ENCODE data around the gene NPBWR2.

NPBWR2 gene

DNA sequence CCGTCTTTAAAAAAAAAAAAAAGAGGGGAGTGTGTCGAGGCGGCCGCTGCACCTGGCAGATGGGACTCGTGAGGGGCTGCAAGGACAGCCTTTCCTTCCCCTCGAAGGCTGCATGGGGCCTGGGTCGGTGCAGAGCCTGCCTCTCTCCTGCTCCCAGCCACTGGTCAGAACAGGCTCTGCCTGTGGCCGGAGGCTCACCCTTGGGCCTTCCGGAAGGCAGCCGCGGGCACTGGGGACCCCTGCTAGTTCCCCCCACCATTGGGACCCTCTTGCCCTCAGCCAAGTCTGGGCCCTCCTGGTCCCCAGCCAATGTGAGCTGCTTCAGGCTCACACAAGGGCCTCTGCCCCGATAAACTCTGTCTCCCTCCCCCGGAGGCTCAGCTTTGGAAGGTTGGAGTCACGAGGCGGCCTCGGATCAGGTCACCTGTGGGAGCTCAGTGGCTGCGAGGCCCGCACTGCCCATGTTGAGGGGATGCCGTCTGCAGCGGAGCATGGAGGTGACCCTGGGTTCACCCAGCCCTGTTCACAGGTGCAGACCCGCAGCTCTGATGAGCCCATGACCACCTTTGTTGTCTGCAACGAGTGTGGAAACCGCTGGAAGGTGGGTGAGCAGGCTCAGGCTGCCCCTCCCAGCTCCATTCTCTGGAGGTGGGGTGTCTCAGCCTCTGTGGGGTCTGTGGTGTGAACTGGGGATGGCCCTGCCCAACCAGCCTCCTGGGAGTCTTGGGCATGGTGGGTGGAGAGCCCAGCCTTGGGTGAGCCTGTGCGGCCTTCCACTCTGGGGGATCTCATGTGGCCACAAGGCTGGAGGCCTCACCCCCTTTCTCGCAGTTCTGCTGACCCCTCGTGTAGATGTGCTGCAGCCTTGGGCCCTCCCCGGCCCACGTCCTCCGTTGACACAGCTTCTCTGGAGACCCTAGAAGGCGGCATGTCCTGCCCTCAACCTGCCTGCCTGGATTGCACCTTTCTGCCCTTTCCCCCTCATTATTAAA lies 35.7 kb downstream of the NPBWR2 start:
- no peak overlapping the region for H3K27ac ChIP-seq (ENCODE audit: insufficient read depth, low read depth, low read length, poor library complexity, severe bottlenecking)
- H3K27me3 ChIP-seq (ENCODE audit: control insufficient read depth, insufficient read depth, low read length, poor library complexity, severe bottlenecking): no peaks in the 10 kb centered on the region
- H3K36me3 ChIP-seq (ENCODE audit: control insufficient read depth, insufficient read depth, low read length): no peaks in the 10 kb centered on the region
- H3K4me3 ChIP-seq (ENCODE audit: insufficient read depth, low read depth, low read length): no peak overlapping the region
- no peaks in the 10 kb centered on the region for H3K9me3 ChIP-seq (ENCODE audit: control insufficient read depth, low read length)
- H3K4me1 ChIP-seq (ENCODE audit: control insufficient read depth, insufficient read depth, low read length): no peaks in the 10 kb centered on the region
- WGBS, 2 experiments: 93 to 95% methylated on average over 30 of the region's 30 CpGs

DNA sequence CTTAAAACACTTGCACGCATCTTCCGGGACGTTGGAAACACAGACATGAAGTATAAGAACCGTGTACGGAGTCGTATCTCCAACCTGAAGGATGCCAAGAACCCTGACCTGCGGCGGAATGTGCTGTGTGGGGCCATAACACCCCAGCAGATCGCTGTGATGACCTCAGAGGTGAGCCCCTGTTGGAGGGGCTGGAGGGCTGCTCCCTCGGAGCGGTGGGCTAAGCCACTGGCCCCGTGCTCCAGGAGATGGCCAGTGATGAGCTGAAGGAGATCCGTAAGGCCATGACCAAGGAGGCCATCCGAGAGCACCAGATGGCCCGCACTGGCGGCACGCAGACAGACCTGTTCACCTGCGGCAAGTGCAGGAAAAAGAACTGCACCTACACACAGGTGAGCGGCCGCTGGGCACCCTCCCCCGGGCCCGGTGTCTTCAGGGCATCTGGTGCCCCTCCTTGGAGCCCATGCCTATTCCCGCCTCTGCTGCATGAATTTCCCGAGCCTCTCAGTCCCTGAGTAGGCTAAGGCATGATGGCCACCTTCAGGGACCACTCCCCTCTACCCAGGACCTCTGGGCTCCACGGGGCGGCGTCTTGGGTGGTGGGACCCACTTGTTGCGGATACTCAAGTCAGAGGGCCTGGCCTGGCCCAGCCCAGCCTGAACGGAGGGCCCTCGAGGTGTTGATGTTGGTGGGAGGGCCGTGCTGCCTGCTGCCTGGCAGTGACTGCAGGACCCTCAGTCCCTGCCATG lies 36.9 kb downstream of the NPBWR2 start:
- Histone ChIP-seq H3K9me3 (ENCODE audit: control insufficient read depth, low read length) (no peaks in the 10 kb centered on the region), H3K36me3 (ENCODE audit: control insufficient read depth, insufficient read depth, low read length) (no peaks in the 10 kb centered on the region), H3K27me3 (ENCODE audit: control insufficient read depth, insufficient read depth, low read length, poor library complexity, severe bottlenecking) (no peaks in the 10 kb centered on the region), H3K4me1 (ENCODE audit: control insufficient read depth, insufficient read depth, low read length) (no peaks in the 10 kb centered on the region), H3K4me3 (ENCODE audit: insufficient read depth, low read depth, low read length) (no peak overlapping the region), H3K27ac (ENCODE audit: insufficient read depth, low read depth, low read length, poor library complexity, severe bottlenecking) (no peak overlapping the region)
- 95 to 96% methylated on average over 31 of the region's 31 CpGs for WGBS, 2 experiments

DNA sequence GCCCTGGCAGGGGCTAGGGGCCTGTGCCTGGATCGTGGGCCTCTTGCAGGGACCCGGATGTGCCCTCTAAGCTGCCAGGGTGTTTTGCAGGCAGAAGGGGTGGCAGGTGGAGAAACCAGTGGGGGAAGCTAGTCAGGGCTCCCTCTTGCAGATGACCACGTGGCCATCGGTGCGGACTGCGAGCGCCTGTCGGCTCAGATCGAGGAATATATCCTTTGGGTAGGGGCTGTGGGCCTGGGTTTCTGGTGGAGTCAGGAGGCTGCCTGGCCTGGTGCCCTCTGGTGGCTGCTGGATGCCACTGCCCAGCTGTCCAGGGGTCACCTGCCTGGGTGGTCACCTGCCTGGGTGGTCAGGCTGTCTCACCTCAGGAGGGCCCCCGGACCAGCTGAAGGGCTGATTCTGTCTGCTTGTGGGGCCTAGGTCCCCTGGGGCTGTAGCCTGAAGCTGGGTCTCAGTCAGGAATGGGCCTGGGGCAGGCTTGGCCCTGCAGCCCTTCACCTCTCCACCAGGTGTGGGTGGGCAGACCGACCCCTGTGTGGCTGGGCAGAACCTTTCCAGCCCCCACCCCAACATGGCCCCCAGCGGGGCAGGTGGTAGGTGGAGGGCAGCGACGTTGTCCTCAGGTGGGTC lies 37.6 kb downstream of the NPBWR2 start:
- 67 to 68% methylated on average over 14 of the region's 14 CpGs for WGBS, 2 experiments
- Histone ChIP-seq H3K36me3 (ENCODE audit: control insufficient read depth, insufficient read depth, low read length) (no peaks in the 10 kb centered on the region), H3K9me3 (ENCODE audit: control insufficient read depth, low read length) (no peaks in the 10 kb centered on the region), H3K27ac (ENCODE audit: insufficient read depth, low read depth, low read length, poor library complexity, severe bottlenecking) (no peak overlapping the region), H3K27me3 (ENCODE audit: control insufficient read depth, insufficient read depth, low read length, poor library complexity, severe bottlenecking) (no peaks in the 10 kb centered on the region), H3K4me3 (ENCODE audit: insufficient read depth, low read depth, low read length) (no peak overlapping the region), H3K4me1 (ENCODE audit: control insufficient read depth, insufficient read depth, low read length) (no peaks in the 10 kb centered on the region)

DNA sequence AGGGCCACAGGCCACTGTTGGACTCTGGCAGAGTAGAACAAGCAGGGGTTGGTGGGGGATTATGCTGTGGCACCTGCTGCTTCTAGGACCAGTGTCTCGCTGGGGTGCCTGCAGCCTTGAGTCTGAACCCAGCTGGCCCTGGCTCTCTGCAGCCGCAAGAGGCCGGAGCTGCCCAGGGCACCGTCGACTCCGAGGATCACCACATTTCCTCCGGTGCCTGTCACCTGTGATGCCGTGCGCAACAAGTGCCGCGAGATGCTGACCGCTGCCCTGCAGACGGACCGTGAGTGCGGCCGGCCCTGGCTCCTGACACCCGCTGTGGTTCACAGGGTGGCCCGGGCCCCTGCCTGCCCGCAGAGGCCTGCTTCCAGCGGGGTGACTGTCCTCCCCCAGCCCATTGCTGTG lies 38.2 kb downstream of the NPBWR2 start:
- 93% methylated on average over 20 of the region's 20 CpGs for WGBS, 2 experiments
- no peaks in the 10 kb centered on the region for H3K9me3 ChIP-seq (ENCODE audit: control insufficient read depth, low read length)
- peaks cover 2% of the 10 kb centered on the region for H3K4me1 ChIP-seq (ENCODE audit: control insufficient read depth, insufficient read depth, low read length)
- H3K27ac ChIP-seq (ENCODE audit: insufficient read depth, low read depth, low read length, poor library complexity, severe bottlenecking): no peak overlapping the region
- no peaks in the 10 kb centered on the region for H3K27me3 ChIP-seq (ENCODE audit: control insufficient read depth, insufficient read depth, low read length, poor library complexity, severe bottlenecking)
- no peaks in the 10 kb centered on the region for H3K36me3 ChIP-seq (ENCODE audit: control insufficient read depth, insufficient read depth, low read length)
- no peak overlapping the region for H3K4me3 ChIP-seq (ENCODE audit: insufficient read depth, low read depth, low read length)

DNA sequence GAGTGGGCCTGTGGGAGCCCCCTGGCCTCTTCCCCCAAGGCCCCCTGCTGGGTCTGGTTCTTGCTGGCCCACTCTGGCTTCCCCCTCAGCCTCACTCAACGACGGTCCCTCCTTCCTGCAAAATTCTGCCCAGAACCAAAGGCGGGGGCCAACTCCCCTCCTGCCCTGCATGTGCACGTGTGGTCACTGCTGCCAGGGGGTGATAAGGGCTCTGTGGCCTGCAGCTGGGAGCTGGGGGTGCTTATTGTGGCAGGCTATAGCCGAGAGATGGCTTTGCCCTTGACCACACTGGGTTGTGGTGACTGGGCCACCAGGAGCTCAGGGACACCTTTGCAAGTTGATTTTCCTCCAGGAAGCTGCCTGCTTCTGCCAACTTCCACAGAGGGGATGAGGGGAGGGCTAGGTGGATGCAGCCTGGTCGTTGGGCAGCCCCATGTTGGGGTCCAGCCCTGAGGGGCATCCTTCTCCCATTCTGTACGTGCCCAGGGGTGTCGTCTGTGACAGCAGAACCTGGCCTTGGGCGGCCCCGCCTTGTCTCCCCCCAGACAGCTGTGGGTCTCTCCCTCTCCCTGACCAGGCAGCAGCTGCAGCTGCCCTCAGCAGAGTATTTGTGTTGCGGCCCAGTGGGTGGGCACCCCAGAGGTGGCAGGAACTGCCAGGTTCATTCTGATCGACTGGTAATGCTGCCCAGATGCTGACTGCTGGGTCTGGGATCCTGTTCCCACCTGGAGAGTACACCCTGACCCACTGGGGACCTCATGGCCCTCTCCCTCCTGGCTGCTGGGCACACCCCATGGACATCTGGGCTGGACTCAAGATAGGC lies 38.8 kb downstream of the NPBWR2 start:
- 86 to 88% methylated on average over 12 of the region's 12 CpGs for WGBS, 2 experiments

DNA sequence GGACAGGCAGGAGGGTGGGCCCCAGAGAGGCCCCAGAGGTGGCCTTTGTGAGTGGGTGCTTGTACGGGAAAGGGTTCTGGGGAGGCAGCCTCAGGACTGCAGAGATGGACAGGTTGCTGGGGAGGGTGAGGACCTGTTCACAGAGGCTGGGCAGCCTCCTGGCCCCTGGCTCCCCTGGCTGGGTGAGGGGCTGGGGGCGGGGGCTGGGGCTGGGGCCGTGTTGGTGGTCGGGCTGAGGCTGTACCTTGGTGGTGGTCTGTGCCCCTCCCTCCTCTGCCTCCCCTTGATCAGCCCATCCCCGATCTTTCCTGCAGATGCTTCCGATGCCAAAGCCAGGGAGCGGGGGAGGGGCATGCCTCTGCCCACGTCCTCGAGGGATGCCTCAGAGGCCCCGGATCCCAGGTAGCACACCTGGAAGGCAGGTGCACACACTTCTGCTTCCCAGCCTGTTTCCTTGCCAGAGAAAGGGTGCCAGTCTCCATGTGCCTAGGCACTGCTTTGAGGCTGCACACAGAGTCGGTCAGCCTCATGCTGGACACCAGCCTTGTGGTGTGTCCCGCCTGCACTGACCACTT lies 39.5 kb downstream of the NPBWR2 start:
- H3K9me3 ChIP-seq (ENCODE audit: control insufficient read depth, low read length): no peaks in the 10 kb centered on the region
- no peak overlapping the region for H3K27ac ChIP-seq (ENCODE audit: insufficient read depth, low read depth, low read length, poor library complexity, severe bottlenecking)
- H3K36me3 ChIP-seq (ENCODE audit: control insufficient read depth, insufficient read depth, low read length): no peaks in the 10 kb centered on the region
- H3K4me1 ChIP-seq (ENCODE audit: control insufficient read depth, insufficient read depth, low read length): peaks cover 7% of the 10 kb centered on the region
- 85 to 86% methylated on average over 12 of the region's 12 CpGs for WGBS, 2 experiments
- H3K27me3 ChIP-seq (ENCODE audit: control insufficient read depth, insufficient read depth, low read length, poor library complexity, severe bottlenecking): peaks cover 4% of the 10 kb centered on the region
- no peak overlapping the region for H3K4me3 ChIP-seq (ENCODE audit: insufficient read depth, low read depth, low read length)

More for the DNA sequence above, 38.8 kb downstream of the NPBWR2 start:
- Histone ChIP-seq H3K36me3 (ENCODE audit: control insufficient read depth, insufficient read depth, low read length) (no peaks in the 10 kb centered on the region), H3K9me3 (ENCODE audit: control insufficient read depth, low read length) (no peaks in the 10 kb centered on the region), H3K27ac (ENCODE audit: insufficient read depth, low read depth, low read length, poor library complexity, severe bottlenecking) (no peak overlapping the region), H3K4me1 (ENCODE audit: control insufficient read depth, insufficient read depth, low read length) (peaks cover 7% of the 10 kb centered on the region), H3K27me3 (ENCODE audit: control insufficient read depth, insufficient read depth, low read length, poor library complexity, severe bottlenecking) (peaks cover 2% of the 10 kb centered on the region), H3K4me3 (ENCODE audit: insufficient read depth, low read depth, low read length) (no peak overlapping the region)

DNA sequence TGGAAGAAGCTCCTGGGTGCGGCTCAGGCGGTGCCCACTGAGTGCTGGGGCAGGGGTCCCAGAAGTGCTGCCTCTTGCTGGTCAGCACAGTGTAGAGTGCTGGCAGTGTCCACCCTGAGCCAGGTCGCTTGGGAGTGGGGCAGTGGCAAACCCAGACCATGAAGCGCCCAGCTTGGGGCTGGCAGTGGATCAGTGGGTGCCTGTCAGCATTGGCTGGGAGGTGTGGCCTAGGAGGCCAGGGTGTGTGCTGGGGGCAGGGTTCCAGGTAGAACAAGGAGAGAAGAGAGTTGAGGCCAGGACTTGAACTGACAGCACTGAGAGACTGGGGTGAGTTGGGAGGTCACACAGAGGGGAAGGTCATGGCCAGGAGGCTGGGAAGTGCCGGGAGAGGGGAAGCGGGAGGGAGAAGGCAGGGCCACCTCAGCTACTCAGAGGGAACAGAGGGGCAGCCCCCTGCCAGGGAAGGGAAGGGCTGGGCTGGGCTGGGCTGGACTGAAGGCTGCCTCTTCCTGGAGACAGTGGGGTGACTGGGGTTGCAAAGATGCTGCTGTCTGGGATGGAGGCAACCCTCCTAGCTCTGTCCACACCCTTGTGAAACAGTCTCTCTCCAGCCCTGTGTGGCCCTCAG lies 40.2 kb downstream of the NPBWR2 start:
- no peak overlapping the region for H3K4me3 ChIP-seq (ENCODE audit: insufficient read depth, low read depth, low read length)
- WGBS, 2 experiments: 82 to 85% methylated on average over 6 of the region's 6 CpGs
- H3K27me3 ChIP-seq (ENCODE audit: control insufficient read depth, insufficient read depth, low read length, poor library complexity, severe bottlenecking): peaks cover 4% of the 10 kb centered on the region
- peaks cover 11% of the 10 kb centered on the region for H3K4me1 ChIP-seq (ENCODE audit: control insufficient read depth, insufficient read depth, low read length)
- no peaks in the 10 kb centered on the region for H3K36me3 ChIP-seq (ENCODE audit: control insufficient read depth, insufficient read depth, low read length)
- no peak overlapping the region for H3K27ac ChIP-seq (ENCODE audit: insufficient read depth, low read depth, low read length, poor library complexity, severe bottlenecking)
- H3K9me3 ChIP-seq (ENCODE audit: control insufficient read depth, low read length): no peaks in the 10 kb centered on the region

DNA sequence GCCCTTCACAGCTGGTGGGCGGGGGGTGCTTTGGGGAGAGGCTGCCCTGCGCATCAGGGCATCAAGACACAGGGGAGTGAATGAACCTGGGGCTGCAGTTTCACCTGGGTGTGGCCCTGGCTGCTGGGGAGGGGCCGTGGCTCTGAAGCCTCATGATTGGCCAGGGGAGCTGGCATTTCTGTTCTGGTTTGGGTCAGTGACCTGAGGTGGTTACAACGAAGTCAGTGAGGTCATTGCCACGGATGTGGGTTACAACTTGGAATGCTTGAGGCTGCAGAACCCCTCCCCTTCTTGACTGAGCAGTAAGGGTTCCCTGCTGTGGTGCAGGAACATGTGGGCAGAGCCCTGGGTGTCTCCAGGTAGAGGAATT lies 41.4 kb downstream of the NPBWR2 start:
- 54 to 58% methylated on average over 5 of the region's 5 CpGs for WGBS, 2 experiments

More for the DNA sequence above, 41.4 kb downstream of the NPBWR2 start:
- H3K4me3 ChIP-seq (ENCODE audit: insufficient read depth, low read depth, low read length): no peak overlapping the region
- H3K27ac ChIP-seq (ENCODE audit: insufficient read depth, low read depth, low read length, poor library complexity, severe bottlenecking): no peak overlapping the region
- no peaks in the 10 kb centered on the region for H3K9me3 ChIP-seq (ENCODE audit: control insufficient read depth, low read length)
- peaks cover 4% of the 10 kb centered on the region for H3K27me3 ChIP-seq (ENCODE audit: control insufficient read depth, insufficient read depth, low read length, poor library complexity, severe bottlenecking)
- H3K4me1 ChIP-seq (ENCODE audit: control insufficient read depth, insufficient read depth, low read length): peaks cover 11% of the 10 kb centered on the region
- H3K36me3 ChIP-seq (ENCODE audit: control insufficient read depth, insufficient read depth, low read length): no peaks in the 10 kb centered on the region
